Cardiac septum (tissue), 1 donor: Measurements from ENCODE around the gene PFDN1. TPM values are rescaled to one million over a fixed set of nuclear protein-coding genes. Genes with fewer than 3 reads are reported as not detected.
"Not testable (repeated sequence)": the region's sequence is repeated elsewhere in the genome, so short reads cannot be mapped to it uniquely, and the experiment has no call there.

ENCODE experiments used
- DNase-seq: peaks from one replicate; pipeline ENCODE4 v3.0.0-alpha.2; 2020; ENCODE audit warnings: low spot score
- intact Hi-C: fragments of 100-400 bp; cut with DNase I; formaldehyde crosslinking; loops from one replicate; pipeline ENCODE4 v1.14.0; 2022
- total RNA-seq: library from RNA; stranded (reverse); fragmentation: NEBNext Ultra II Directional; extraction: Animal tissue kit (Norgen Biotek cat#: 25700); gene quantifications from one replicate; pipeline ENCODE4 v1.2.1, GENCODE V29; 2021
- donor health status: DM: no; HTN: no; CAD: no.

PFDN1 gene
- total RNA-seq, 1 donor from 2014 or later: 71.7 TPM

DNA sequence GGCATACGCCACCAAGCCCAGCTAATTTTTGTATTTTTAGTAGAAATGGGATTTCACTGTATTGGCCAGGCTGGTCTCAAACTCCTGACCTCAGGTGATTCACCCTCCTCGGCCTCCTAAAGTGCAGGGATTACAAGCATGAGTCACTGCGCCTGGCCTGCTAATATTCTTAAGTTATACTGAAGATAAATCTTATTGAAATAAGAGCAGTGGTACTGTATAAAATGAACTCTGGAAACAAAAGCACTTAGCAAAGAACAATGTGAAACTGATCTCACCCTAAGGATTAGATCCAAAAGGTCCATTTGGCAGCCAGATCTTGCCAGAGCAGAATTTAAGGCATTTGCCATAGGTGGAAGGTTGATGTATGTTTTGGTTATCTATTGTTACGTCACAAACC lies 100.8 kb downstream of the PFDN1 start:
- intact Hi-C loops: no loop called here
- DNase-seq: no peak

DNA sequence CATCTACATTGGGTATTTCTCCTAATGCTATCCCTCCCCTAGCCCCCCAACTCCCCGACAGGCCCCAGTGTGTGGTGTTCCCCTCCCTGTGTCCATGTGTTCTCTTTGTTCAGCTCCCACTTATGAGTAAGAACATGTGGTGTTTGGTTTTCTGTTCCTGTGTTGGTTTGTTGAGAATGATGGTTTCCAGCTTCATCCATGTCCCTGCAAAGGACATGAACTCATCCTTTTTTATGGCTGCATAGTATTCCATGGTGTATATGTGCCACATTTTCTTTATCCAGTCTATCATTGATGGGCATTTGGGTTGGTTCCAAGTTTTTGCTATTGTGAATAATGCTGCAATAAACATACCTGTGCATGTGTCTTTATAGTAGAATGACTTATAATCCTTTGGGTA lies 104.0 kb downstream of the PFDN1 start:
- intact Hi-C loops, DNase-seq: not testable (repeated sequence)

DNA sequence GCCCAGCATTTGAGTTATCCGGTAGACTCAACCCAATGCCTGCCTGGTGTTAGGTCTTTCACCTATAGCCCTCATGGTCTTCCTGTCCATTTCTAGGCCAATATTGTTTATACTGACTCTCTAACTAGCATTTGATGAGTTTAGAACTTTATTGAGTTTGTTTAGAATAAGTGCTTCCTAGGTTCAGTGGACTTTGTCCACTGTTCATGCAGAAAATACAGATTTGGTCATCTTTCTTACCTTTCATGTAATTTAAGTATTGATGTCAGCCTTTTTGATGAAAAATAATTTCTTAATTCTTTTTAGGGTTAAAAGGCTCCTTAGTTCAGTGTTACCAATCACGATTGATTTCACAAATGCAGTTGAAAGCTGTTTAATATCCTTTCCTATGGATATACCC lies 105.9 kb downstream of the PFDN1 start:
- intact Hi-C loops: no loop called here
- DNase-seq: no peak

DNA sequence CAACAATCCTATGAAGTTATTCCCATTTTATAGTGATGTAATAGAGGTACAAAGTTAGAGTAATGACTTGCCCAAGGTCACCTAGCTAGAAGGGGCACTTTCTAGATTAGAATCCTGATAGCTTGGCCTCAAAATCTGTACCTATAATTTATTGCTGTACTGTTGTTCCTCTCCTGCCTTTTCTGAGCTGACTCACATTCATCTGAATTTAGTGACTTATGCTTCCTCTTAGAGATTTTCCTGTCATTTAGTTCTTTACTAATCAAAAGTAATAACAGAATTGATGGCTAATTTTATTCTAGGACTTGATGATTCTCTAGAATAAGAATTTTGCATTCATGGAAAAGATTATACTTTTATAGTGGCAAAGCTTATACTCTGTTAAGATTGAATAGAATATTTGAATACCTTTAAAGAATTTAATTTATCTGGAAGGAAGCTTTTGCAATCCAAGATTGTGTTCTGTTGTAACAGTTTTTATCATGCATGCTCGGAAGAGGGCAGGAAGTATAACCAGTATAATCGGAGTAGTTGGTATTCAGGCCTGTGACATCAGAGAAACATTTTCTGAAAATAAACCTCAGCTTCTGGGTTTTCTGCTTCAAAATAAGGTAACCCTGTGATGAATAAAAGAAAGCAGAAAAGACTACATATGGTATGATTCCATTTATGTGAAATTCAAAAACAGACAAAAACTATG lies 106.6 kb downstream of the PFDN1 start:
- DNase-seq: no peak
- intact Hi-C loops: no loop called here

Other genes with a start within 250 kb of the PFDN1 start
- gene PURA, start 189.0 kb downstream of the PFDN1 start, total RNA-seq: 30.7 TPM
- 15.9 TPM for gene IGIP, start 177.2 kb downstream of the PFDN1 start, total RNA-seq
- gene CYSTM1, start 127.9 kb downstream of the PFDN1 start, total RNA-seq: 111 TPM
- gene HBEGF, start 43.5 kb upstream of the PFDN1 start, total RNA-seq: 73.9 TPM
- gene SLC4A9, start 57.1 kb upstream of the PFDN1 start, total RNA-seq: 0.19 TPM
- 73.0 TPM for gene ANKHD1, start 98.7 kb upstream of the PFDN1 start, total RNA-seq
- 20.6 TPM for gene EIF4EBP3, start 244.6 kb upstream of the PFDN1 start, total RNA-seq